ENCODE results near the gene APLP2. TPM values are rescaled to one million over a fixed set of nuclear protein-coding genes. Genes with fewer than 3 reads are reported as not detected.
A peak's percentile ranks its signal among the peaks of the same experiment; 100 is the strongest.

The APLP2 gene
- polyA plus RNA-seq, 3 donors = 486 to 622 (median 591) TPM

- Mint-ChIP-seq H3K4me1 (peaks cover 18% of the 10 kb centered on the region), H3K9me3 (peaks cover 0 to 2% (median 0%) of the 10 kb centered on the region in 7 donors), H3K36me3 (no peaks in the 10 kb centered on the region), H3K4me3 (no peak overlapping the region), H3K27me3 (ENCODE audit: low read depth in 3 of 3) (peaks cover 2 to 4% (median 2%) of the 10 kb centered on the region in 3 donors), H3K27ac (no peak overlapping the region)
- no peaks in the 10 kb centered on the region for H3K36me3 ChIP-seq (replicated peaks in 1 of 2; ENCODE audit: control insufficient read depth in 1 of 2, insufficient read depth in 2 of 2, low read length in 2 of 2)
- intact Hi-C loops (cut with micrococcal nuclease) = no loop called here
- H3K4me3 ChIP-seq (replicated peaks in 1 of 3; ENCODE audit: low read depth in 2 of 3, low read length in 3 of 3) = no peak overlapping the region
- H4K20me1 ChIP-seq (ENCODE audit: insufficient read depth, low read length) = no peaks in the 10 kb centered on the region
- H3K4me1 ChIP-seq (ENCODE audit: control insufficient read depth in 1 of 2, insufficient read depth in 2 of 2, low read length in 2 of 2) = peaks cover 1 to 19% of the 10 kb centered on the region in 2 donors
- H3K79me2 ChIP-seq (ENCODE audit: insufficient read depth, low read length) = no peaks in the 10 kb centered on the region
- no peaks in the 10 kb centered on the region for H3K27me3 ChIP-seq (ENCODE audit: control insufficient read depth in 2 of 2, insufficient read depth in 2 of 2, low read length in 2 of 2)
- DNase-seq = no peak
- no peak overlapping the region for H2AFZ ChIP-seq (ENCODE audit: insufficient read depth, low read depth, low read length, poor library complexity, severe bottlenecking)
- H3K9me3 ChIP-seq (replicated peaks in 1 of 2; ENCODE audit: control insufficient read depth in 1 of 2, insufficient read depth in 1 of 2, low read length in 2 of 2) = no peaks in the 10 kb centered on the region
- no peak for TF ChIP-seq CTCF (IDR thresholded peaks at IDR 0.05)
- H3K4me2 ChIP-seq (replicated peaks; ENCODE audit: extremely low read depth, low read length, poor library complexity, severe bottlenecking) = no peak overlapping the region
- H3K9ac ChIP-seq (ENCODE audit: insufficient read depth, low read length, poor library complexity, severe bottlenecking) = no peak overlapping the region
- H3K27ac ChIP-seq (ENCODE audit: low read depth in 1 of 2, low read length in 2 of 2) = no peak overlapping the region
These were observed 35.5 kb upstream of the APLP2 start for GRCh38 chr11:130034236-130034635.

GRCh38 chr11:130037058-130037457 is 32.6 kb upstream of the APLP2 start:
- H3K4me1 Mint-ChIP-seq = peaks cover 17% of the 10 kb centered on the region
- 76% methylated on average over 2 of the region's 3 CpGs for WGBS (ENCODE audit: insufficient coverage)
- intact Hi-C loops (cut with micrococcal nuclease) = no loop called here

More at GRCh38 chr11:130037058-130037457, 32.6 kb upstream of the APLP2 start:
- Histone ChIP-seq H3K79me2 (ENCODE audit: insufficient read depth, low read length) (no peaks in the 10 kb centered on the region), H3K27me3 (ENCODE audit: control insufficient read depth in 2 of 2, insufficient read depth in 2 of 2, low read length in 2 of 2) (no peaks in the 10 kb centered on the region), H3K4me2 (replicated peaks; ENCODE audit: extremely low read depth, low read length, poor library complexity, severe bottlenecking) (no peak overlapping the region), H3K9me3 (replicated peaks in 1 of 2; ENCODE audit: control insufficient read depth in 1 of 2, insufficient read depth in 1 of 2, low read length in 2 of 2) (no peaks in the 10 kb centered on the region), H3K27ac (ENCODE audit: low read depth in 1 of 2, low read length in 2 of 2) (no peak overlapping the region), H2AFZ (ENCODE audit: insufficient read depth, low read depth, low read length, poor library complexity, severe bottlenecking) (no peak overlapping the region), H3K36me3 (replicated peaks in 1 of 2; ENCODE audit: control insufficient read depth in 1 of 2, insufficient read depth in 2 of 2, low read length in 2 of 2) (no peaks in the 10 kb centered on the region), H4K20me1 (ENCODE audit: insufficient read depth, low read length) (no peaks in the 10 kb centered on the region), H3K4me3 (replicated peaks in 1 of 3; ENCODE audit: low read depth in 2 of 3, low read length in 3 of 3) (no peak overlapping the region), H3K4me1 (ENCODE audit: control insufficient read depth in 1 of 2, insufficient read depth in 2 of 2, low read length in 2 of 2) (peaks cover 7 to 23% of the 10 kb centered on the region in 2 donors), H3K9ac (ENCODE audit: insufficient read depth, low read length, poor library complexity, severe bottlenecking) (no peak overlapping the region)
- H3K27ac Mint-ChIP-seq = peak overlapping the region in 5 of 7 donors; percentile 13 to 78 (median 18)
- H3K4me3 Mint-ChIP-seq = no peak overlapping the region
- no peak for TF ChIP-seq CTCF (IDR thresholded peaks at IDR 0.05)
- H3K36me3 Mint-ChIP-seq = no peaks in the 10 kb centered on the region
- peak; percentile 39 to 54 (median 50) for DNase-seq
- peaks cover 2 to 5% (median 2%) of the 10 kb centered on the region in 3 donors for H3K27me3 Mint-ChIP-seq (ENCODE audit: low read depth in 3 of 3)
- H3K9me3 Mint-ChIP-seq = peaks cover 0 to 2% (median 0%) of the 10 kb centered on the region in 7 donors
